Lower leg skin (tissue), 3 donors: Measurements from ENCODE around the gene FFAR2.

ENCODE experiments used
- CTCF ChIP-seq, 3 donors: fragments of 450-650 bp; IDR thresholded peaks; one replicate each; pipeline ENCODE4 v1.5.1; 2016; ENCODE audit warnings: antibody characterized with exemption in 3 of 3, mild to moderate bottlenecking in 3 of 3, moderate library complexity in 2 of 3
- POLR2A ChIP-seq, 2 donors: fragments of 450-650 bp; IDR thresholded peaks; one replicate each; pipeline ENCODE4 v1.6.1; 2016 to 2017; ENCODE audit warnings: antibody characterized with exemption in 2 of 2, mild to moderate bottlenecking in 1 of 2, moderate library complexity in 1 of 2

- no peak for TF ChIP-seq CTCF (IDR thresholded peaks at IDR 0.05)
- TF ChIP-seq POLR2A (IDR thresholded peaks at IDR 0.05), result no peak
Observed at GRCh38 chr19:35409191-35409590, 38.9 kb upstream of the FFAR2 start.
